Erythroblast (primary cell): ENCODE results near the gene TMEM273.

Source experiments
- GATA1 ChIP-seq: IDR thresholded peaks from 2 replicates; pipeline ENCODE4 v1.6.1; 2011; ENCODE audit warnings: low read depth, mild to moderate bottlenecking, control low read depth, low read length, moderate library complexity
- POLR2A ChIP-seq: IDR thresholded peaks from 2 replicates; pipeline ENCODE4 v1.6.1; 2011; ENCODE audit warnings: mild to moderate bottlenecking, low read length

- no peak for TF ChIP-seq GATA1
- no peak for TF ChIP-seq POLR2A
Observed at GRCh38 chr10:49225218-49225876, 37.2 kb upstream of the TMEM273 start.
